ENCODE results near the gene C3orf20.

C3orf20 gene

DNA sequence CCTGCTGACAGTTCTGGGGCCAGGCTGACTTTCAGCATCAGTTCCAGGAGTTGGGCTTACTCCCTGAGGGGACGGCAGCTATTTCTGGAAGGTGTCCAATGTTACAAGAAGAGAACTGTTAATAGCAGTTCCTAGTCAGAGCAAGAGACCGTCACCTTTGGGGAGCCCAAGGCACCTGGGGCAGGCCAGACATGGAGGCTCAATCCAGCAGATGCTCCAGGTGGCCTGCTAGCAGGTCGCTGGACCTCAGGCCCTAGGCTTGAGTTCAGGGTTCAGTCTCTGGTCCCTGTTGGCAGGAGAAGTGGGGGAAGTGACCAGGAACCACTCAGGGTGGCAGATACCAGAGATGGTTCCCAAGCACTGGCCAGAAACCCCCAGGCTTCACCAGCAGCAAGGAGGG lies 25.9 kb downstream of the C3orf20 start:
- no peaks in the 10 kb centered on the region for H3K9me3 ChIP-seq (ENCODE audit: insufficient read depth, low read depth, low read length)
- no peaks in the 10 kb centered on the region for H3K4me1 ChIP-seq (ENCODE audit: insufficient read depth, low read length)
- H3K9ac ChIP-seq (ENCODE audit: low read depth, low read length): no peak overlapping the region
- no peaks in the 10 kb centered on the region for H3K36me3 ChIP-seq (ENCODE audit: insufficient read depth, low read length)
- 78% methylated on average over 3 of the region's 3 CpGs for WGBS
- no peaks in the 10 kb centered on the region for H3K27me3 ChIP-seq (ENCODE audit: insufficient read depth, low read length)
- no peak overlapping the region for H3K27ac ChIP-seq (ENCODE audit: low read depth, low read length)
- H3K4me3 ChIP-seq (ENCODE audit: low read length): no peak overlapping the region

DNA sequence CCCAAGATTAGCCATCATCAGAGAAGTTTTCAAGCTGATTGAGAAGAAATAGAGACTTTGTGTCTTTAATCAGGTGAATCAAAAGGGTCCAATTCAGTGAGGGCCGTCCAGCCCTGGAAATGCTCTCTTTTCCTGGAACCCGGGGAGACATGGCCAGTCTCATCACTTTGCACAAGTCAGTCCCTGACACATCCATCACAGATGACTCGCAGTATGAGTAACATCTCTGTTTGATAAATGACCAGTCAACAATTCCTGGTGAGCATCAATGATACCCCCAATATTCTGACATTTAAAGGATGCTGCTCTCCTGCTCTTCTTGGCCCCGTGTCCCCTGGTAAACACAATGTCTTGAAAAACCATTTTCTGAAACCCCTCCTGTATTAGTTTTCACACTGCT lies 26.7 kb downstream of the C3orf20 start:
- WGBS: 90% methylated on average over 4 of the region's 4 CpGs
- Histone ChIP-seq H3K4me1 (ENCODE audit: insufficient read depth, low read length) (no peaks in the 10 kb centered on the region), H3K27ac (ENCODE audit: low read depth, low read length) (no peak overlapping the region)

DNA sequence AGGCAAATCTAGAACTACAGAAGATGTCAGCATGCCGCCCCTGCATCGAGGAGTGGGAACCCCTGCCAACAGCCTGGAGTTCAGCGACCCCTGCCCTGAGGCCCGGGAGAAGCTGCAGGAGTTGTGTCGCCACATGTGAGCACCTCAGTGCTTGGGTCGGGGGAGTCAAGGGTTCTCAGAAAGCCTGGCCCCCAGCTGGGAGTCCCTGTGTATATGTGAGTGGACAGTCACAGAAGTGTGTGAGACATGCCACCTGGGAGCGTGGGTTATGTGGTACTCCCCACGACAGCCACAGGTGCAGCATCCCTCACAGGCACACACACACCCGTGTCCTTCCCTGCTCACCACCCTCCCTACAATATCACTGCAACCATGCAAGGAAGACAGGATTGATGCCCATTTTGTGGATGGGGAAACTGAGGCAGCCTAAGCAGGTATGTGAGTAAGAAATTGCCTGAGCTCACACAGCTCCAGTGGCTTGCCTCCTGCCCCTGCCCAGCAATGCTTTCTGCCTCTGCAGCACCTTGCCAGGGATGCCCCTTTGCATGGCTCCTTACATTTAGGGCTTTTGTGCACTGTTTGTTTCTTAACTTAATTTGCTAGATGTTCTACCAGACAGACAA lies 28.3 kb downstream of the C3orf20 start:
- no peaks in the 10 kb centered on the region for H3K4me1 ChIP-seq (ENCODE audit: insufficient read depth, low read length)
- WGBS: 92% methylated on average over 9 of the region's 9 CpGs
- H3K4me3 ChIP-seq (ENCODE audit: low read length): no peak overlapping the region
- H3K27me3 ChIP-seq (ENCODE audit: insufficient read depth, low read length): no peaks in the 10 kb centered on the region
- H3K9me3 ChIP-seq (ENCODE audit: insufficient read depth, low read depth, low read length): no peaks in the 10 kb centered on the region
- no peaks in the 10 kb centered on the region for H3K36me3 ChIP-seq (ENCODE audit: insufficient read depth, low read length)
- H3K9ac ChIP-seq (ENCODE audit: low read depth, low read length): no peak overlapping the region
- no peak overlapping the region for H3K27ac ChIP-seq (ENCODE audit: low read depth, low read length)

More for the DNA sequence above, 26.7 kb downstream of the C3orf20 start:
- H3K9me3 ChIP-seq (ENCODE audit: insufficient read depth, low read depth, low read length): no peaks in the 10 kb centered on the region
- no peaks in the 10 kb centered on the region for H3K36me3 ChIP-seq (ENCODE audit: insufficient read depth, low read length)
- H3K4me3 ChIP-seq (ENCODE audit: low read length): no peak overlapping the region
- H3K27me3 ChIP-seq (ENCODE audit: insufficient read depth, low read length): no peaks in the 10 kb centered on the region
- no peak overlapping the region for H3K9ac ChIP-seq (ENCODE audit: low read depth, low read length)

DNA sequence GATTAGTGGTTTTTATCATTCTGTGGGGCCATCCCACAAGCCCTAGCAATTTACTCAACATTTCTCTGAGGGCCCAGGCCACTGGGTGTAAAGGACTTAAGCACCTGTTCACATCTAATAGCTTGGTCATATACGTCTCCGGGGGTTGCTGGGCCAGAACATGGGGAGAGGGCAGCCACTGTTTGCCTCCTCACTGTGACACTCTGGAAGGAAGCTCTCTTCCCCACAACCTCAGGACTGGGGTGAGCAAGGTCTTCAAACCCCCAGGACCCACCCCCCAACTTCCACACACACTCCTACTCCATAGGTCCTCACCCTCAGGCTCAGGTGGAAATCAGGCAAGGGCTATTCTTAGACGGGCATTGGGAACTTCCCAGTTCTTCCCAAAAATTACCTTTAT lies 28.9 kb downstream of the C3orf20 start:
- Histone ChIP-seq H3K9me3 (ENCODE audit: insufficient read depth, low read depth, low read length) (no peaks in the 10 kb centered on the region), H3K4me3 (ENCODE audit: low read length) (no peak overlapping the region), H3K27me3 (ENCODE audit: insufficient read depth, low read length) (no peaks in the 10 kb centered on the region), H3K9ac (ENCODE audit: low read depth, low read length) (no peak overlapping the region), H3K4me1 (ENCODE audit: insufficient read depth, low read length) (no peaks in the 10 kb centered on the region), H3K27ac (ENCODE audit: low read depth, low read length) (no peak overlapping the region), H3K36me3 (ENCODE audit: insufficient read depth, low read length) (no peaks in the 10 kb centered on the region)
- WGBS: 93% methylated on average over 3 of the region's 3 CpGs

DNA sequence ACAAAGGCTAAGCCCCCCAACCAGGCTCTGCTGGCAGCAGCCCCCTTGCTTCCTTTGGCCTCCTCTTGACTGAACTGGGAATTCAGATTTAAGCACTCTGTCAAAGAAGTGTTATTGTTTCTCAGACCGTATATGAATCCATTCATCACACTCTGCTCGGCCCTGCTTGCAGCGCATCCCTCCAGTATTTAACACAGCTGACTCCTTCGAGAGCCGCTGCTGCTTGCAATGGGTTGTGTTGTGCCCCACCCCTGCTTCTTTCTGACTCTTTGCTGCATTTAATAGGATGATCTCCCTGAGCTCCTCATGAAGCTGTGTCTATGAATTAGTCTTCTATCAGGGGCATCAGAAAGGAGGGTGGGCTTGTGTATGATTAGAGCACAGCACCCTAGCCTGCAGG lies 31.2 kb downstream of the C3orf20 start:
- Histone ChIP-seq H3K36me3 (ENCODE audit: insufficient read depth, low read length) (no peaks in the 10 kb centered on the region), H3K27ac (ENCODE audit: low read depth, low read length) (no peak overlapping the region), H3K27me3 (ENCODE audit: insufficient read depth, low read length) (no peaks in the 10 kb centered on the region), H3K9ac (ENCODE audit: low read depth, low read length) (no peak overlapping the region), H3K4me1 (ENCODE audit: insufficient read depth, low read length) (no peaks in the 10 kb centered on the region), H3K4me3 (ENCODE audit: low read length) (no peak overlapping the region), H3K9me3 (ENCODE audit: insufficient read depth, low read depth, low read length) (no peaks in the 10 kb centered on the region)
- 97% methylated on average over 5 of the region's 5 CpGs for WGBS

DNA sequence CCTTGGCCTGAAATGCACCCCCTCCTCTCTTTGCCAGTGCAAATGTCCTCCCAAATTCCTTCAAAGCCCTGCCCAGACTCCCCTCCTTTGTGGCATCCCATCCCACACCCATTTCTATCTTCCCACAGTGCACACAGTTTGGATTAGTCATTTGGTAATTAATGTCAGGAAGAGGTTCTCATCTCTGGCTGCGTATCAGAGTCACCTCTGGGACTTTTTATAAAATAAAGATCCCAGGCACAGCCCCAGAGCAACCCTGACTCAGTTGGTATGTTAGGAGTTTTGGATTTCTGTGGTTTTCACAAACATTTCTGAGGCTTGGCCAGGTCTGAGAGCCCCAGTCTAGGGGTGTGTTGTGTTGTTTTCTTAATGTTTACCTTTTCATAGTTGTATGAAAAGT lies 41.6 kb downstream of the C3orf20 start:
- H3K36me3 ChIP-seq (ENCODE audit: insufficient read depth, low read length): no peaks in the 10 kb centered on the region
- H3K4me1 ChIP-seq (ENCODE audit: insufficient read depth, low read length): no peaks in the 10 kb centered on the region
- 89% methylated on average over 1 of the region's 1 CpG for WGBS
- H3K4me3 ChIP-seq (ENCODE audit: low read length): no peak overlapping the region
- H3K27ac ChIP-seq (ENCODE audit: low read depth, low read length): no peak overlapping the region
- peaks cover 2% of the 10 kb centered on the region; the same call in 1 of the 2 replicates for H3K27me3 ChIP-seq (ENCODE audit: insufficient read depth, low read length)
- 0 out of 2 replicates have a peak, but pooled peaks cover 2% of the 10 kb centered on the region for H3K9me3 ChIP-seq (ENCODE audit: insufficient read depth, low read depth, low read length)
- H3K9ac ChIP-seq (ENCODE audit: low read depth, low read length): no peak overlapping the region

DNA sequence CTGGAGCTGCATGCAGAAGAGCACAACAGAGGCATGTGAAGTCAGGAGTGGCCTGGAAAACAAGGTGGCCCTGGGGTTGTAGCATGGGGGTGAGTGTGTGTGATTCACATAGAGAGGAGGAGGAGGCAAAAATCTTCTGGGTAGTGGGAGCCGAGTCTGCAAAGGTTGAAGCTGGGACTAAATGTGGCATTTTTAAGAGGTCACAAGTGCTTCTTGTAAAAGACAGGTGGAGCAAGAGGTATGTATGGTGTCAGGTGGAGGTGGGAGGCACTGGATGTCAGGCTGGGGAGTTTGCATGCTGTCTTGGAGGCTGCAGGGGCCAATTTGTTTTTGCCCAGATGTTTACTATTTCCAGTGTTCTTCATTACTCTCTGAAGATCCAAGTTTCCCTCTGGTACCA lies 42.4 kb downstream of the C3orf20 start:
- H3K9me3 ChIP-seq (ENCODE audit: insufficient read depth, low read depth, low read length): 0 out of 2 replicates have a peak, but pooled peaks cover 2% of the 10 kb centered on the region
- WGBS: 76% methylated on average over 1 of the region's 1 CpG
- no peaks in the 10 kb centered on the region for H3K36me3 ChIP-seq (ENCODE audit: insufficient read depth, low read length)
- no peaks in the 10 kb centered on the region for H3K4me1 ChIP-seq (ENCODE audit: insufficient read depth, low read length)
- H3K27me3 ChIP-seq (ENCODE audit: insufficient read depth, low read length): peaks cover 2% of the 10 kb centered on the region; the same call in 1 of the 2 replicates
- no peak overlapping the region for H3K27ac ChIP-seq (ENCODE audit: low read depth, low read length)
- no peak overlapping the region for H3K9ac ChIP-seq (ENCODE audit: low read depth, low read length)
- no peak overlapping the region for H3K4me3 ChIP-seq (ENCODE audit: low read length)

DNA sequence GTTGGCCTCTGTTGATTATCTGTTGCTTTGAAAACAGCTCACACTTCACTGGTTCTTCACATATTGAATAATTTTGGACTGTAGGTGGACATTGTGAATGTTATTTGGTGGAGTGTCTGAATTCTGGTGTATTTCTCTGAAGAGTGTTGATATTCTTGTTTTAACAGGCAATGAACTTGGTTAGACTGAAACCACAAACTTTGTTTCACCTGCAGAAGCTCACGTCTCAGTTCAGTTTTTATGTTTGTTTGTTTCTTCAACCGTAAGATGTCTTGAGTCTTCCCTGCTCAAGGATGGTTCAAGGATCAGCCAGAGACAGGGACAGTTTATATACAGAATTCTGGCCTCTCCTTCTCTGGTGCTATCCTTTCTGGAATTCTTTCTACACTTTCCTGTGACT lies 43.6 kb downstream of the C3orf20 start:
- no peak overlapping the region for H3K27ac ChIP-seq (ENCODE audit: low read depth, low read length)
- H3K9ac ChIP-seq (ENCODE audit: low read depth, low read length): no peak overlapping the region
- WGBS: 87% methylated on average over 2 of the region's 2 CpGs
- no peak overlapping the region for H3K4me3 ChIP-seq (ENCODE audit: low read length)
- H3K27me3 ChIP-seq (ENCODE audit: insufficient read depth, low read length): peaks cover 2% of the 10 kb centered on the region; the same call in 1 of the 2 replicates
- H3K36me3 ChIP-seq (ENCODE audit: insufficient read depth, low read length): no peaks in the 10 kb centered on the region
- no peaks in the 10 kb centered on the region for H3K9me3 ChIP-seq (ENCODE audit: insufficient read depth, low read depth, low read length)
- no peaks in the 10 kb centered on the region for H3K4me1 ChIP-seq (ENCODE audit: insufficient read depth, low read length)

DNA sequence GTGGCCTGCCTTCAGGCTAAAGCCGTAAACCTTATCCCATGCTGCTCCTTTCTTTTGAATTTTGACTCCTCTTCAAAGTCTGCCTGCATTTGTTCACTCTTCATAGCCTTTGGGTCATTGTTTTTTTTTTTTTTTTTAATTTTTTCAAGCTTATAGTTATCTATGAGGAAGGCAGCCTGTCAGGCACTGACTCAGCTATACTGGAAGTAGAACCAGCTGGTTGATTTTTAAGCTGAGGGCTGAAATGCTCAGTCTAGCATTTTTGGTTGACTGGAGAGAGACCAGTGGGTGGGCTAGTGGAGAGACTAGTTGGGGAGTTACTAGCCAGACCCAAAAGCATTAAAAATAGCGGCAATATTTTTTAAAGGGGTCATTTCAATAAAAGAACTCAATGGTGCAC lies 44.1 kb downstream of the C3orf20 start:
- H3K27ac ChIP-seq (ENCODE audit: low read depth, low read length): no peak overlapping the region
- whole genome bisulfite sequencing: 94% methylated on average over 2 of the region's 2 CpGs
- H3K36me3 ChIP-seq (ENCODE audit: insufficient read depth, low read length): no peaks in the 10 kb centered on the region
- no peak overlapping the region for H3K9ac ChIP-seq (ENCODE audit: low read depth, low read length)
- H3K4me3 ChIP-seq (ENCODE audit: low read length): no peak overlapping the region
- H3K4me1 ChIP-seq (ENCODE audit: insufficient read depth, low read length): no peaks in the 10 kb centered on the region
- peaks cover 2% of the 10 kb centered on the region; the same call in 1 of the 2 replicates for H3K27me3 ChIP-seq (ENCODE audit: insufficient read depth, low read length)
- H3K9me3 ChIP-seq (ENCODE audit: insufficient read depth, low read depth, low read length): no peaks in the 10 kb centered on the region

DNA sequence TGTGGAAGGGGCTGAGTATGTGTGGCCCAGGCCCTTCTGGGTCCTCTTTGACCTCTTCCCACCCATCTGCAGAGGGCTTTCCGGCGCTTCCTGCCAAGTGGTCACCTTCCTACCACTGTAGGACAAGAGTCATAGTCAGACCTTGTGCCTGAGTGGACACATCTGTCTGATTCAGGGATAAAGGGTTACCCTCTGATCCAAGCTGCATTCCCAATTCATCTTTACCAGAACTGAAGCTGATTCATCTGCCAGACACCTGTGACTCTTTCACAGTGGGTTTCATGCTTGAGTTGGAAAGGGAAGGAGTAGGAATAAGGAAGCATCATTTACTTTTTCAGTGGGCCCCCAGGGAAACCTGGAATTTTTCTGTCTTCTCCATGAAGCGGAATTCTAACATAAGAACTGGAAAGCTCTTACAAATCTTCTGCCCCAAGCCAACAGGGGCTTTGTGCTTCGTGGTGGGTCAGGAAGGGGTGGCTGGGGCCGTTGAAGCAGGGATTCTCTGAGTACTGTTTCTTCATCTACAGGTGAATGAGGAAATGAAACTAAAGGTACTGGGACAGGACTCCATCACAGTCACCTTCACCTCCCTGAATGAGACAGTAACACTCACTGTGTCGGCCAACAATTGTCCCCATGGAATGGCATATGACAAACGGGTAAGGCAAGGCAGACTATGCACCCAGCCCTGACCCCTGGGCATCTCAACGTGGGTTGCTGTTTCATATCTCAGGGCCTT lies 46.4 kb downstream of the C3orf20 start:
- no peak overlapping the region for H3K9ac ChIP-seq (ENCODE audit: low read depth, low read length)
- WGBS: 88% methylated on average over 8 of the region's 8 CpGs
- H3K4me1 ChIP-seq (ENCODE audit: insufficient read depth, low read length): no peaks in the 10 kb centered on the region; the same call in 1 of the 2 replicates

DNA sequence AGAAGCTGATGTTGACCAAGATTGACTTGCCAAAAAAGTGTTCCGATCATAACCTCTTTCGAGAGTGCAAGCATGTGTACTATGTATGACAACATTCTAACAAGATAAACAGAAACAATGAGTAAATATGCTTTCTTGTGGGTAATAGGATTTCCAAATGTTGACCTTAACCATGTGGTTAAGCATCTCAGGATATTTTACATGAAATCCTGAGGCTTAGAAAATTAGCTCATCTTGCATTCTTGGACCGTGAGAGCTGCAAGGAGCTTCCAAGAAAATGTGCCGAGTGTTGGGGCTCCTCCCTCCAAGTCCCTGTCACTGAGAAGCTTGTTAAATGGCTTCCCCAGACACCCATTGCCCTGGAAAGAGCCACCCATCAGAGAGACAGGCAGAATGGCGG lies 50.1 kb downstream of the C3orf20 start:
- H3K36me3 ChIP-seq (ENCODE audit: insufficient read depth, low read length): no peaks in the 10 kb centered on the region
- H3K27ac ChIP-seq (ENCODE audit: low read depth, low read length): no peak overlapping the region
- no peaks in the 10 kb centered on the region; the same call in 1 of the 2 replicates for H3K4me1 ChIP-seq (ENCODE audit: insufficient read depth, low read length)
- H3K27me3 ChIP-seq (ENCODE audit: insufficient read depth, low read length): no peaks in the 10 kb centered on the region
- H3K9ac ChIP-seq (ENCODE audit: low read depth, low read length): no peak overlapping the region
- WGBS: 88% methylated on average over 4 of the region's 5 CpGs
- H3K9me3 ChIP-seq (ENCODE audit: insufficient read depth, low read depth, low read length): no peaks in the 10 kb centered on the region
- H3K4me3 ChIP-seq (ENCODE audit: low read length): no peak overlapping the region

More for the DNA sequence above, 46.4 kb downstream of the C3orf20 start:
- Histone ChIP-seq H3K27me3 (ENCODE audit: insufficient read depth, low read length) (no peaks in the 10 kb centered on the region), H3K36me3 (ENCODE audit: insufficient read depth, low read length) (no peaks in the 10 kb centered on the region), H3K9me3 (ENCODE audit: insufficient read depth, low read depth, low read length) (no peaks in the 10 kb centered on the region), H3K27ac (ENCODE audit: low read depth, low read length) (no peak overlapping the region), H3K4me3 (ENCODE audit: low read length) (no peak overlapping the region)

Measured in HUES64 (cell line).